Neural cell (in vitro differentiated cells): Measurements from ENCODE around the gene ZNF283. TPM values are rescaled to one million over a fixed set of nuclear protein-coding genes. Genes with fewer than 3 reads are reported as not detected.

Experiments used
- H2AFZ ChIP-seq: fragments of 200-600, 300-800 bp; sonication (generic), shearing (Covaris generic); 2 replicates; pipeline ENCODE4 v1.6.0; 2014; ENCODE audit warnings: low read depth, mild to moderate bottlenecking, antibody characterized with exemption, low read length, moderate library complexity
- H3F3A ChIP-seq: fragments of 200-600 bp; shearing (Covaris generic); 2 replicates; pipeline ENCODE4 v1.6.1; 2016; ENCODE audit warnings: mild to moderate bottlenecking, moderate library complexity, mixed read lengths, antibody characterized with exemption, low read length; ENCODE audit not compliant: insufficient read depth, poor library complexity, severe bottlenecking
- H3K27ac ChIP-seq: fragments of 200-600, 300-800 bp; sonication (generic), shearing (Covaris generic); 2 replicates; pipeline ENCODE4 v1.5.1; 2014; ENCODE audit warnings: mild to moderate bottlenecking, low read length, moderate library complexity
- H3K27me3 ChIP-seq: fragments of 300-800, 200-600 bp; sonication (generic), shearing (Covaris generic); 2 replicates; pipeline ENCODE4 v1.6.0; 2014; ENCODE audit warnings: mild to moderate bottlenecking, low read depth, low read length, moderate library complexity; ENCODE audit not compliant: insufficient read depth
- H3K36me3 ChIP-seq: fragments of 300-800, 200-600 bp; sonication (generic), shearing (Covaris generic); 2 replicates; pipeline ENCODE4 v1.5.1; 2014; ENCODE audit warnings: mild to moderate bottlenecking, antibody characterized with exemption, low read length, moderate library complexity; ENCODE audit not compliant: insufficient read depth
- H3K4me2 ChIP-seq: fragments of 300-800, 200-600 bp; sonication (generic), shearing (Covaris generic); 2 replicates; pipeline ENCODE4 v1.6.0; 2014; ENCODE audit warnings: mild to moderate bottlenecking, low read length
- H3K4me3 ChIP-seq: fragments of 300-800, 200-600 bp; sonication (generic), shearing (Covaris generic); 2 replicates; pipeline ENCODE4 v1.5.1; 2014; ENCODE audit warnings: mild to moderate bottlenecking, low read length, moderate library complexity
- H3K79me2 ChIP-seq: fragments of 200-600 bp; shearing (Covaris generic); replicated peaks from 2 replicates; pipeline ENCODE4 v1.6.0; 2014; ENCODE audit warnings: mild to moderate bottlenecking, low read length, moderate library complexity; ENCODE audit not compliant: insufficient read depth
- H3K9ac ChIP-seq: fragments of 300-800, 200-600 bp; sonication (generic), shearing (Covaris generic); 2 replicates; pipeline ENCODE4 v1.6.1; 2016; ENCODE audit warnings: mild to moderate bottlenecking, low read length, mixed read lengths
- H3K9me2 ChIP-seq: fragments of 200-600 bp; shearing (Covaris generic); 2 replicates; pipeline ENCODE4 v1.6.1; 2016; ENCODE audit warnings: mild to moderate bottlenecking, low read length, mixed read lengths; ENCODE audit not compliant: insufficient read depth
- H3K9me3 ChIP-seq: fragments of 200-600, 300-800 bp; sonication (generic), shearing (Covaris generic); 2 replicates; pipeline ENCODE4 v1.6.1; 2016; ENCODE audit warnings: mild to moderate bottlenecking, mixed run types, low read length, moderate library complexity, mixed read lengths
- H4K20me1 ChIP-seq: fragments of 200-600 bp; shearing (Covaris generic); 2 replicates; pipeline ENCODE4 v1.6.1; 2016; ENCODE audit warnings: mild to moderate bottlenecking, mixed run types; ENCODE audit not compliant: insufficient read depth
- EP300 ChIP-seq: fragments of 450-650 bp; conservative IDR thresholded peaks from 2 replicates; pipeline ENCODE4 v1.6.1; 2014; ENCODE audit warnings: antibody characterized with exemption, mild to moderate bottlenecking, moderate library complexity; ENCODE audit not compliant: poor library complexity, severe bottlenecking
- EZH2 ChIP-seq: fragments of 200-600, 300-800 bp; shearing (Covaris generic), sonication (generic); IDR thresholded peaks from 2 replicates; pipeline ENCODE4 v1.6.1; 2014; ENCODE audit warnings: antibody characterized with exemption, low read length, borderline replicate concordance, mild to moderate bottlenecking; ENCODE audit not compliant: insufficient read depth, poor library complexity, severe bottlenecking
- MXI1 ChIP-seq: fragments of 450-650 bp; conservative IDR thresholded peaks from 2 replicates; pipeline ENCODE4 v1.6.1; 2014; ENCODE audit warnings: antibody characterized with exemption, mild to moderate bottlenecking; ENCODE audit not compliant: poor library complexity, severe bottlenecking
- POLR2AphosphoS5 ChIP-seq: IDR thresholded peaks from 2 replicates; pipeline ENCODE4 v1.6.1; 2012
- RAD21 ChIP-seq: fragments of 450-650 bp; conservative IDR thresholded peaks from 2 replicates; pipeline ENCODE4 v1.6.1; 2014; ENCODE audit warnings: antibody characterized with exemption, mild to moderate bottlenecking, moderate library complexity
- SMC3 ChIP-seq: fragments of 450-650 bp; conservative IDR thresholded peaks from 2 replicates; pipeline ENCODE4 v1.6.1; 2014; ENCODE audit warnings: antibody characterized with exemption, mild to moderate bottlenecking, moderate library complexity; ENCODE audit not compliant: poor library complexity
- TAF1 ChIP-seq: IDR thresholded peaks from 2 replicates; pipeline ENCODE4 v1.6.1; 2012; ENCODE audit warnings: low read depth
- polyA plus RNA-seq: library from polyadenylated mRNA; depleted of rRNA; stranded (reverse); fragments of >200 nt; gene quantifications from 2 replicates; pipeline ENCODE4 v1.2.3, GENCODE V29; 2014
- TF ChIP-seq, protein P1 (sequence below): fragments of 450-650 bp; IDR thresholded peaks from 2 replicates; pipeline ENCODE4 v1.5.1; 2014; ENCODE audit warnings: antibody characterized with exemption, mild to moderate bottlenecking, moderate library complexity; ENCODE audit not compliant: poor library complexity, severe bottlenecking
- TF ChIP-seq, protein P2 (sequence below): IDR thresholded peaks from 2 replicates; pipeline ENCODE4 v1.6.1; 2012; ENCODE audit warnings: borderline replicate concordance

The ZNF283 gene
- polyA plus RNA-seq, 1 donor from 2014 or later: 14.9 TPM

DNA sequence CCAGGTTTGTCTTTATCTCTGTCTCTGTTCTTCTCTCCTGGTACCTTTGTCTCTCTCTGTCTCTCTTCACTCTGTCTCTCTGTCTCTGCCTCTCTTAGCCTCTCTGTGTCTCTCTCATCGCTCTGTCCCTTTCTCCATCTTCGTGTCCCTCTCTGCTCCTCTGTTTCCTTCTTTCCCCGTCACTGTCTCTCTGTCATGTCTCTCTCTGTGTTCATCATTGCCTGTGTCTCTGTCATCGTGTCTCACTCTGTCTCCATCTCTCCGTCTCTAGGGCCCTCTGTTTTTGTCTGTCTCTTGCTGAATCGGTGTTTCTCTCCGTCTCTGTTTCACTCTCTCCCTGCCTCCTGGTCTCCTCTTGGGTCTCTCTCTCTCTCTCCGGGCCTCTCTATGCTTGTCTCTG, 43.5 kb upstream of the ZNF283 start:
- Histone ChIP-seq H3F3A (no peaks in the 10 kb centered on the region), H3K4me3 (no peak overlapping the region), H3K4me2 (no peak overlapping the region), H3K9me2 (no peaks in the 10 kb centered on the region), H3K36me3 (no peaks in the 10 kb centered on the region), H3K27ac (no peak overlapping the region), H3K27me3 (peaks cover 2% of the 10 kb centered on the region), H3K9me3 (no peaks in the 10 kb centered on the region), H4K20me1 (no peaks in the 10 kb centered on the region), H3K9ac (no peak overlapping the region), H3K79me2 (no peaks in the 10 kb centered on the region), H2AFZ (no peak overlapping the region)
- TF ChIP-seq EP300: no peak
- no peak for TF ChIP-seq POLR2AphosphoS5
- TF ChIP-seq, protein P1, sequence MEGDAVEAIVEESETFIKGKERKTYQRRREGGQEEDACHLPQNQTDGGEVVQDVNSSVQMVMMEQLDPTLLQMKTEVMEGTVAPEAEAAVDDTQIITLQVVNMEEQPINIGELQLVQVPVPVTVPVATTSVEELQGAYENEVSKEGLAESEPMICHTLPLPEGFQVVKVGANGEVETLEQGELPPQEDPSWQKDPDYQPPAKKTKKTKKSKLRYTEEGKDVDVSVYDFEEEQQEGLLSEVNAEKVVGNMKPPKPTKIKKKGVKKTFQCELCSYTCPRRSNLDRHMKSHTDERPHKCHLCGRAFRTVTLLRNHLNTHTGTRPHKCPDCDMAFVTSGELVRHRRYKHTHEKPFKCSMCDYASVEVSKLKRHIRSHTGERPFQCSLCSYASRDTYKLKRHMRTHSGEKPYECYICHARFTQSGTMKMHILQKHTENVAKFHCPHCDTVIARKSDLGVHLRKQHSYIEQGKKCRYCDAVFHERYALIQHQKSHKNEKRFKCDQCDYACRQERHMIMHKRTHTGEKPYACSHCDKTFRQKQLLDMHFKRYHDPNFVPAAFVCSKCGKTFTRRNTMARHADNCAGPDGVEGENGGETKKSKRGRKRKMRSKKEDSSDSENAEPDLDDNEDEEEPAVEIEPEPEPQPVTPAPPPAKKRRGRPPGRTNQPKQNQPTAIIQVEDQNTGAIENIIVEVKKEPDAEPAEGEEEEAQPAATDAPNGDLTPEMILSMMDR: no peak
- TF ChIP-seq EZH2: no peak
- TF ChIP-seq, protein P2, sequence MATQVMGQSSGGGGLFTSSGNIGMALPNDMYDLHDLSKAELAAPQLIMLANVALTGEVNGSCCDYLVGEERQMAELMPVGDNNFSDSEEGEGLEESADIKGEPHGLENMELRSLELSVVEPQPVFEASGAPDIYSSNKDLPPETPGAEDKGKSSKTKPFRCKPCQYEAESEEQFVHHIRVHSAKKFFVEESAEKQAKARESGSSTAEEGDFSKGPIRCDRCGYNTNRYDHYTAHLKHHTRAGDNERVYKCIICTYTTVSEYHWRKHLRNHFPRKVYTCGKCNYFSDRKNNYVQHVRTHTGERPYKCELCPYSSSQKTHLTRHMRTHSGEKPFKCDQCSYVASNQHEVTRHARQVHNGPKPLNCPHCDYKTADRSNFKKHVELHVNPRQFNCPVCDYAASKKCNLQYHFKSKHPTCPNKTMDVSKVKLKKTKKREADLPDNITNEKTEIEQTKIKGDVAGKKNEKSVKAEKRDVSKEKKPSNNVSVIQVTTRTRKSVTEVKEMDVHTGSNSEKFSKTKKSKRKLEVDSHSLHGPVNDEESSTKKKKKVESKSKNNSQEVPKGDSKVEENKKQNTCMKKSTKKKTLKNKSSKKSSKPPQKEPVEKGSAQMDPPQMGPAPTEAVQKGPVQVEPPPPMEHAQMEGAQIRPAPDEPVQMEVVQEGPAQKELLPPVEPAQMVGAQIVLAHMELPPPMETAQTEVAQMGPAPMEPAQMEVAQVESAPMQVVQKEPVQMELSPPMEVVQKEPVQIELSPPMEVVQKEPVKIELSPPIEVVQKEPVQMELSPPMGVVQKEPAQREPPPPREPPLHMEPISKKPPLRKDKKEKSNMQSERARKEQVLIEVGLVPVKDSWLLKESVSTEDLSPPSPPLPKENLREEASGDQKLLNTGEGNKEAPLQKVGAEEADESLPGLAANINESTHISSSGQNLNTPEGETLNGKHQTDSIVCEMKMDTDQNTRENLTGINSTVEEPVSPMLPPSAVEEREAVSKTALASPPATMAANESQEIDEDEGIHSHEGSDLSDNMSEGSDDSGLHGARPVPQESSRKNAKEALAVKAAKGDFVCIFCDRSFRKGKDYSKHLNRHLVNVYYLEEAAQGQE: no peak
- TF ChIP-seq SMC3: no peak
- TF ChIP-seq TAF1: no peak
- TF ChIP-seq RAD21: no peak
- no peak for TF ChIP-seq MXI1

DNA sequence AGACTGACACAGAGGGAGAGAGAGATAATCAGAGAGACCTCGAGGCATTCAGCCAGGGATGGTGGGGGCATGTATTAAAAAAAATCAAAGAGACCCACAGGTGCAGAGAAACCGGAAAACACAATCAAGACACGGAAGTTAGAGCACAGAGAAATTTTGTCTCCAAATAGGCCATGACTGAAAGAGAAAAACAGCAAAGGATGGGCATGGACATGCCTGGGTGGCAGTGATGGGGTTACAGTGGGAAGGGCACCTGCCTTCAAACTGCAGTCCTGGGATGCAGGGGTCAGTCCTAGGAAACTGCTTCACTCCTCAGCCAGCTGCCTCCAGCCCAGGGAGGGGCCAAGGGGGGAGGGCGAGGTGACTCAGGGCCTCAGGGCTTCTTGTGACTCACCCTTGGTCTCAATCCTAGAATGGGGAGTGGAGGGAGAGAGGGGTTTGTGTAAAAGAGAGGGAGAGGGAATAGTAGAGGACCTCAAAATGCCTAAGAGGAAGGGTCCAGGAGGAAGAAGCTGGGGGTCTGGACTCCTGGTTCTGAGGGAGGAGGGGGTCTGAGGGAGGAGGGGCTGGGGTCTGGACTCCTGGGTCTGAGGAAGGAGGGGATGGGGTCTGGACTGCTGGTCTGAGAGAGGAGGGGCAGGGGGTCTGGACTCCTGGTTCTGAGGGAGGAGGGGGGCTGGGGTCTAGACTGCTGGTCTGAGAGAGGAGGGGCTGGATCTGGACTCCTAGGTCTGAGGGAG, 42.7 kb upstream of the ZNF283 start:
- no peaks in the 10 kb centered on the region for H3K9me3 ChIP-seq
- no peaks in the 10 kb centered on the region for H3K36me3 ChIP-seq
- no peaks in the 10 kb centered on the region for H3K79me2 ChIP-seq
- H3K9me2 ChIP-seq: no peaks in the 10 kb centered on the region
- no peaks in the 10 kb centered on the region for H3F3A ChIP-seq
- TF ChIP-seq, protein P1: no peak
- TF ChIP-seq MXI1 (no peak), EZH2 (no peak), EP300 (no peak), RAD21 (no peak), SMC3 (no peak), TAF1 (no peak), POLR2AphosphoS5 (no peak)
- TF ChIP-seq, protein P2: no peak
- H3K4me2 ChIP-seq: no peak overlapping the region
- no peak overlapping the region for H2AFZ ChIP-seq
- no peaks in the 10 kb centered on the region for H4K20me1 ChIP-seq
- peaks cover 6% of the 10 kb centered on the region for H3K27me3 ChIP-seq
- no peak overlapping the region for H3K9ac ChIP-seq
- no peak overlapping the region for H3K27ac ChIP-seq
- H3K4me3 ChIP-seq: no peak overlapping the region
